Esophagus (tissue), 2 donors: ENCODE results near the gene ATG10. TPM values are rescaled to one million over a fixed set of nuclear protein-coding genes. Genes with fewer than 3 reads are reported as not detected.
"Not testable (repeated sequence)": the region's sequence is repeated elsewhere in the genome, so short reads cannot be mapped to it uniquely, and the experiment has no call there.

ENCODE experiments used
- H3K27ac ChIP-seq, 2 donors: one replicate each; pipeline ENCODE4 v1.5.1; 2013; ENCODE audit warnings: low read depth in 2 of 2, mild to moderate bottlenecking in 2 of 2, inconsistent platforms in 1 of 2, low read length in 1 of 2, moderate library complexity in 1 of 2
- H3K27me3 ChIP-seq, 2 donors: one replicate each; pipeline ENCODE4 v1.6.1; 2013; ENCODE audit warnings: low read length in 2 of 2, control low read depth in 1 of 2, mild to moderate bottlenecking in 1 of 2; ENCODE audit not compliant: insufficient read depth in 2 of 2, control insufficient read depth in 1 of 2
- H3K36me3 ChIP-seq, 2 donors: one replicate each; pipeline ENCODE4 v1.6.1; 2013; ENCODE audit warnings: low read length in 1 of 2; ENCODE audit not compliant: control insufficient read depth in 2 of 2, insufficient read depth in 2 of 2
- H3K4me1 ChIP-seq, 2 donors: one replicate each; pipeline ENCODE4 v1.6.1; 2013; ENCODE audit warnings: low read length in 1 of 2; ENCODE audit not compliant: control insufficient read depth in 2 of 2, insufficient read depth in 2 of 2
- H3K4me3 ChIP-seq, 2 donors: one replicate each; pipeline ENCODE4 v1.5.1; 2013; ENCODE audit warnings: low read length in 2 of 2, mild to moderate bottlenecking in 2 of 2, low read depth in 1 of 2, moderate library complexity in 1 of 2
- H3K9me3 ChIP-seq, 2 donors: one replicate each; pipeline ENCODE4 v1.6.1; 2013; ENCODE audit warnings: mild to moderate bottlenecking in 2 of 2, low read depth in 1 of 2, low read length in 1 of 2, moderate library complexity in 1 of 2; ENCODE audit not compliant: control insufficient read depth in 2 of 2, insufficient read depth in 1 of 2
- WGBS, 2 donors: extraction: QIAGEN DNeasy Blood & Tissue Kit; methylation state at CpG; one replicate each; pipeline ENCODE4 v1.1.7; 2013; 5-methylcytosine and 5-hydroxymethylcytosine counted together
- polyA plus RNA-seq, 2 donors: library from polyadenylated mRNA; stranded (reverse); fragments of 200-250 nt; gene quantifications; one replicate each; pipeline ENCODE4 v1.2.3, GENCODE V29; 2013
- donor health status: healthy with polysubstance abuse.
- donor health status: Bipolar disorder and iron deficiency.

ATG10 gene
- polyA plus RNA-seq, 2 donors, result 3.8 to 5.1 TPM

GRCh38 chr5:82130602-82131001 lies 158.8 kb downstream of the ATG10 start:
- WGBS, 2 donors, result 94 to 96% methylated on average over 6 of the region's 6 CpGs

GRCh38 chr5:82137205-82137604 lies 165.4 kb downstream of the ATG10 start:
- 94 to 96% methylated on average over 5 of the region's 5 CpGs for WGBS, 2 donors
- Histone ChIP-seq H3K27me3 (no peaks in the 10 kb centered on the region), H3K36me3 (no peaks in the 10 kb centered on the region), H3K4me1 (no peaks in the 10 kb centered on the region), H3K27ac (no peak overlapping the region), H3K4me3 (no peak overlapping the region), H3K9me3 (peaks cover 0 to 3% of the 10 kb centered on the region in 2 donors)

More at GRCh38 chr5:82130602-82131001, 158.8 kb downstream of the ATG10 start:
- no peaks in the 10 kb centered on the region for H3K9me3 ChIP-seq
- no peaks in the 10 kb centered on the region for H3K36me3 ChIP-seq
- H3K27me3 ChIP-seq, result no peaks in the 10 kb centered on the region
- no peak overlapping the region for H3K4me3 ChIP-seq
- H3K4me1 ChIP-seq, result no peaks in the 10 kb centered on the region
- H3K27ac ChIP-seq, result no peak overlapping the region

GRCh38 chr5:82139837-82140236 lies 168.0 kb downstream of the ATG10 start:
- H3K4me1 ChIP-seq, H3K36me3 ChIP-seq: not testable (repeated sequence)
- 86 to 94% methylated on average over 6 to 16 of the region's 33 CpGs for WGBS, 2 donors

GRCh38 chr5:82142217-82142841 lies 170.5 kb downstream of the ATG10 start:
- H3K27ac ChIP-seq, result no peak overlapping the region
- H3K36me3 ChIP-seq, result no peaks in the 10 kb centered on the region
- H3K4me1 ChIP-seq, result no peaks in the 10 kb centered on the region
- peaks cover 0 to 3% of the 10 kb centered on the region in 2 donors for H3K9me3 ChIP-seq
- H3K27me3 ChIP-seq, result no peaks in the 10 kb centered on the region
- H3K4me3 ChIP-seq, result no peak overlapping the region
- 97 to 98% methylated on average over 5 of the region's 5 CpGs for WGBS, 2 donors

More at GRCh38 chr5:82139837-82140236, 168.0 kb downstream of the ATG10 start:
- H3K4me3 ChIP-seq, H3K9me3 ChIP-seq, H3K27me3 ChIP-seq, H3K27ac ChIP-seq: not testable (repeated sequence)

- Histone ChIP-seq H3K9me3 (peaks cover 0 to 3% of the 10 kb centered on the region in 2 donors), H3K4me1 (no peaks in the 10 kb centered on the region), H3K27ac (no peak overlapping the region), H3K4me3 (no peak overlapping the region), H3K27me3 (no peaks in the 10 kb centered on the region), H3K36me3 (no peaks in the 10 kb centered on the region)
- WGBS, 2 donors, result 90 to 92% methylated on average over 6 of the region's 6 CpGs
These were observed 171.2 kb downstream of the ATG10 start for GRCh38 chr5:82142928-82143577.

- Histone ChIP-seq H3K27me3 (no peaks in the 10 kb centered on the region), H3K4me1 (no peaks in the 10 kb centered on the region), H3K4me3 (no peak overlapping the region), H3K36me3 (no peaks in the 10 kb centered on the region), H3K9me3 (no peaks in the 10 kb centered on the region), H3K27ac (no peak overlapping the region)
- WGBS, 2 donors, result 85 to 88% methylated on average over 1 of the region's 1 CpG
These were observed 176.2 kb downstream of the ATG10 start for GRCh38 chr5:82147860-82148573.

GRCh38 chr5:82149434-82149833 lies 177.6 kb downstream of the ATG10 start:
- no peaks in the 10 kb centered on the region for H3K9me3 ChIP-seq
- no peak overlapping the region for H3K27ac ChIP-seq
- H3K36me3 ChIP-seq, result no peaks in the 10 kb centered on the region
- H3K4me3 ChIP-seq, result no peak overlapping the region
- no peaks in the 10 kb centered on the region for H3K27me3 ChIP-seq
- H3K4me1 ChIP-seq, result no peaks in the 10 kb centered on the region

- 86 to 95% methylated on average over 3 of the region's 3 CpGs for WGBS, 2 donors
- H3K4me1 ChIP-seq, result no peaks in the 10 kb centered on the region
These were observed 178.7 kb downstream of the ATG10 start for GRCh38 chr5:82150559-82150958.

GRCh38 chr5:82151204-82151603 lies 179.4 kb downstream of the ATG10 start:
- Histone ChIP-seq H3K27me3 (no peaks in the 10 kb centered on the region), H3K36me3 (no peaks in the 10 kb centered on the region), H3K9me3 (no peaks in the 10 kb centered on the region), H3K27ac (no peak overlapping the region), H3K4me3 (no peak overlapping the region), H3K4me1 (no peaks in the 10 kb centered on the region)
- 76 to 91% methylated on average over 1 of the region's 1 CpG for WGBS, 2 donors

More at GRCh38 chr5:82150559-82150958, 178.7 kb downstream of the ATG10 start:
- no peak overlapping the region for H3K27ac ChIP-seq
- no peaks in the 10 kb centered on the region for H3K9me3 ChIP-seq
- no peaks in the 10 kb centered on the region for H3K27me3 ChIP-seq
- no peak overlapping the region for H3K4me3 ChIP-seq
- H3K36me3 ChIP-seq, result no peaks in the 10 kb centered on the region
